Neural progenitor cell (in vitro differentiated cells): Measurements from ENCODE around the gene CEMIP2.

Experiments
- EZH2 ChIP-seq: fragments of 200-600 bp; sonication (generic); IDR thresholded peaks from 2 replicates; pipeline ENCODE4 v1.6.1; 2017; ENCODE audit warnings: antibody characterized with exemption, mild to moderate bottlenecking, moderate library complexity
- TF ChIP-seq, protein P1 (sequence below): fragments of 200-600 bp; sonication (generic); IDR thresholded peaks from 2 replicates; pipeline ENCODE4 v1.5.1; 2017; ENCODE audit warnings: antibody characterized with exemption, mild to moderate bottlenecking

DNA sequence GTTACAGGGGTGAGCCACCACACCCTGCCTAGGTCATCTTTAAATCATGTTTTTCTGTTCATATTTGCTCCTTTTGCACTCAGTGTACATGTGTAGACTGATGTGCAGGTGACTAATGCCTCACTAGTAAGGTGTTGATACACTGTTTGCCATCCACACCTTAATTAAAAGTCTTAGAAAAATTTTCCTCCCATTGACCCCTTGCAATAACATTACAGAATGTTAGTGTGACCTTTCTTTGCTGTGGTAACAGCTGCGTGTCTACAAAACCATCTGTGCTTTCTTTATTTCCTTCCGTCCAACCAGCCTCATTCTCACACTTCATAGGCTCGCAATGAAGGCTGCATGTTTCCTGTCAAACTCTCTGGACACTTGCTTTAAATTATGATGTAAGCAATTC, 6.6 kb upstream of the CEMIP2 start:
- TF ChIP-seq, protein P1, sequence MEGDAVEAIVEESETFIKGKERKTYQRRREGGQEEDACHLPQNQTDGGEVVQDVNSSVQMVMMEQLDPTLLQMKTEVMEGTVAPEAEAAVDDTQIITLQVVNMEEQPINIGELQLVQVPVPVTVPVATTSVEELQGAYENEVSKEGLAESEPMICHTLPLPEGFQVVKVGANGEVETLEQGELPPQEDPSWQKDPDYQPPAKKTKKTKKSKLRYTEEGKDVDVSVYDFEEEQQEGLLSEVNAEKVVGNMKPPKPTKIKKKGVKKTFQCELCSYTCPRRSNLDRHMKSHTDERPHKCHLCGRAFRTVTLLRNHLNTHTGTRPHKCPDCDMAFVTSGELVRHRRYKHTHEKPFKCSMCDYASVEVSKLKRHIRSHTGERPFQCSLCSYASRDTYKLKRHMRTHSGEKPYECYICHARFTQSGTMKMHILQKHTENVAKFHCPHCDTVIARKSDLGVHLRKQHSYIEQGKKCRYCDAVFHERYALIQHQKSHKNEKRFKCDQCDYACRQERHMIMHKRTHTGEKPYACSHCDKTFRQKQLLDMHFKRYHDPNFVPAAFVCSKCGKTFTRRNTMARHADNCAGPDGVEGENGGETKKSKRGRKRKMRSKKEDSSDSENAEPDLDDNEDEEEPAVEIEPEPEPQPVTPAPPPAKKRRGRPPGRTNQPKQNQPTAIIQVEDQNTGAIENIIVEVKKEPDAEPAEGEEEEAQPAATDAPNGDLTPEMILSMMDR = no peak
- no peak for TF ChIP-seq EZH2
